Measurements from ENCODE around the gene CCNG2. TPM values are rescaled to one million over a fixed set of nuclear protein-coding genes. Genes with fewer than 3 reads are reported as not detected.

The CCNG2 gene
- total RNA-seq, 1 experiment from 2014 or later, result 44.2 TPM

- H3K4me1 ChIP-seq (replicated peaks; ENCODE audit: insufficient read depth), result no peaks in the 10 kb centered on the region
- H3K4me2 ChIP-seq, result no peak overlapping the region
- H3F3A ChIP-seq (ENCODE audit: insufficient read depth, low read depth), result no peaks in the 10 kb centered on the region
- no peak overlapping the region for H2AFZ ChIP-seq
- TF ChIP-seq CTCF (conservative IDR thresholded peaks at IDR 0.05), result no peak
- H3K27ac ChIP-seq, result no peak overlapping the region
- no peaks in the 10 kb centered on the region for H3K27me3 ChIP-seq (ENCODE audit: insufficient read depth, low read depth)
- ChIA-PET CTCF (no interaction called here), POLR2A (ENCODE audit: unreplicated experiment) (no interaction called here)
- DNase-seq, result no peak
- no peaks in the 10 kb centered on the region for H3K9me3 ChIP-seq (ENCODE audit: insufficient read depth, low read depth)
- no peaks in the 10 kb centered on the region for H4K20me1 ChIP-seq (ENCODE audit: insufficient read depth)
- no TSS peak for BruUV-seq (replicated peaks)
- intact Hi-C loops (cut with micrococcal nuclease; ENCODE audit: unreplicated experiment), result no loop called here
- H3K9me2 ChIP-seq (ENCODE audit: insufficient read depth), result no peaks in the 10 kb centered on the region
- no peaks in the 10 kb centered on the region for H3K36me3 ChIP-seq (ENCODE audit: low read depth)
- H3K4me3 ChIP-seq, result no peak overlapping the region
- no peaks in the 10 kb centered on the region for H3K79me2 ChIP-seq (ENCODE audit: low read depth)
Observed at GRCh38 chr4:77177199-77177598, 20.2 kb downstream of the CCNG2 start.

- TF ChIP-seq EZH2 (IDR thresholded peaks at IDR 0.05; ENCODE audit: low read depth) (no peak), CTCF (conservative IDR thresholded peaks at IDR 0.05) (no peak)
- CTCF ChIA-PET, result interaction anchor here (0.6 kb wide), 1 partner anchor 441 kb away, joined by 3 read pairs; no protein-coding TSS in a partner anchor
Observed at GRCh38 chr4:77178560-77178959, 21.6 kb downstream of the CCNG2 start.

GRCh38 chr4:77179519-77179918, 22.5 kb downstream of the CCNG2 start:
- BruUV-seq (replicated peaks), result no TSS peak
- no peak overlapping the region for H2AFZ ChIP-seq
- CTCF ChIA-PET, result no interaction called here
- H3K27me3 ChIP-seq (ENCODE audit: insufficient read depth, low read depth), result no peaks in the 10 kb centered on the region
- H3K79me2 ChIP-seq (ENCODE audit: low read depth), result no peaks in the 10 kb centered on the region
- H3K27ac ChIP-seq, result no peak overlapping the region
- intact Hi-C loops (cut with micrococcal nuclease; ENCODE audit: unreplicated experiment), result no loop called here
- DNase-seq, result no peak
- no peak overlapping the region for H3K4me2 ChIP-seq
- H3K4me3 ChIP-seq, result no peak overlapping the region
- no peaks in the 10 kb centered on the region for H3F3A ChIP-seq (ENCODE audit: insufficient read depth, low read depth)
- no peaks in the 10 kb centered on the region for H3K9me2 ChIP-seq (ENCODE audit: insufficient read depth)
- POLR2A ChIA-PET (ENCODE audit: unreplicated experiment), result no interaction called here
- H3K4me1 ChIP-seq (replicated peaks; ENCODE audit: insufficient read depth), result no peaks in the 10 kb centered on the region
- H3K36me3 ChIP-seq (ENCODE audit: low read depth), result no peaks in the 10 kb centered on the region
- TF ChIP-seq EZH2 (IDR thresholded peaks at IDR 0.05; ENCODE audit: low read depth), result no peak
- TF ChIP-seq CTCF (conservative IDR thresholded peaks at IDR 0.05), result no peak
- no peaks in the 10 kb centered on the region for H4K20me1 ChIP-seq (ENCODE audit: insufficient read depth)
- no peaks in the 10 kb centered on the region for H3K9me3 ChIP-seq (ENCODE audit: insufficient read depth, low read depth)

More at GRCh38 chr4:77178560-77178959, 21.6 kb downstream of the CCNG2 start:
- Histone ChIP-seq H3K4me2 (no peak overlapping the region), H3F3A (ENCODE audit: insufficient read depth, low read depth) (no peaks in the 10 kb centered on the region), H3K79me2 (ENCODE audit: low read depth) (no peaks in the 10 kb centered on the region), H3K27me3 (ENCODE audit: insufficient read depth, low read depth) (no peaks in the 10 kb centered on the region), H3K9me3 (ENCODE audit: insufficient read depth, low read depth) (no peaks in the 10 kb centered on the region), H4K20me1 (ENCODE audit: insufficient read depth) (no peaks in the 10 kb centered on the region), H2AFZ (no peak overlapping the region), H3K9me2 (ENCODE audit: insufficient read depth) (no peaks in the 10 kb centered on the region), H3K27ac (no peak overlapping the region), H3K4me3 (no peak overlapping the region), H3K36me3 (ENCODE audit: low read depth) (no peaks in the 10 kb centered on the region), H3K4me1 (replicated peaks; ENCODE audit: insufficient read depth) (no peaks in the 10 kb centered on the region)
- no peak for DNase-seq
- BruUV-seq (replicated peaks), result no TSS peak
- intact Hi-C loops (cut with micrococcal nuclease; ENCODE audit: unreplicated experiment), result no loop called here
- POLR2A ChIA-PET (ENCODE audit: unreplicated experiment), result no interaction called here

Measured in PC-9 (cell line).